HL-60 (cell line): ENCODE data around the gene SYNJ1.

ENCODE experiments used
- DNase-seq, 2 experiments: peaks; one replicate each; pipeline ENCODE4 v3.0.0-alpha.2; 2010 to 2020; ENCODE audit warnings: low read depth in 1 of 2, low spot score in 1 of 2
- H3K27ac ChIP-seq: fragments of 250-450 bp; sonication (Bioruptor Pico); replicated peaks from 2 replicates; pipeline ENCODE4 v1.5.1; 2020; ENCODE audit warnings: mild to moderate bottlenecking, moderate library complexity
- H3K27me3 ChIP-seq: fragments of 250-450 bp; sonication (Bioruptor Pico); 2 replicates; pipeline ENCODE4 v1.5.1; 2021; ENCODE audit warnings: mild to moderate bottlenecking, moderate library complexity; ENCODE audit not compliant: insufficient read depth, poor library complexity, severe bottlenecking
- H3K4me3 ChIP-seq: replicated peaks from 2 replicates; pipeline ENCODE4 v1.5.1; 2011; ENCODE audit warnings: mild to moderate bottlenecking, control low read depth, low read length; ENCODE audit not compliant: insufficient read depth
- GABPA ChIP-seq: IDR thresholded peaks from 2 replicates; pipeline ENCODE4 v1.6.1; 2012; ENCODE audit warnings: low read depth
- POLR2AphosphoS5 ChIP-seq: IDR thresholded peaks from 2 replicates; pipeline ENCODE4 v1.6.1; 2012; ENCODE audit warnings: low read depth
- SPI1 ChIP-seq: IDR thresholded peaks from 2 replicates; pipeline ENCODE4 v1.6.1; 2012; ENCODE audit warnings: low read depth, mild to moderate bottlenecking, borderline replicate concordance
- TF ChIP-seq, protein P1 (sequence below): IDR thresholded peaks from 2 replicates; pipeline ENCODE4 v1.6.1; 2012; ENCODE audit warnings: low read depth; ENCODE audit not compliant: insufficient replicate concordance
- TF ChIP-seq, protein P2 (sequence below): IDR thresholded peaks from one replicate; pipeline ENCODE4 v1.5.1; 2011; ENCODE audit warnings: low read length, control low read depth, inconsistent platforms; ENCODE audit not compliant: insufficient read depth

Gene SYNJ1

GRCh38 chr21:32772281-32773047 lies 44.7 kb upstream of the SYNJ1 start:
- TF ChIP-seq, protein P1, sequence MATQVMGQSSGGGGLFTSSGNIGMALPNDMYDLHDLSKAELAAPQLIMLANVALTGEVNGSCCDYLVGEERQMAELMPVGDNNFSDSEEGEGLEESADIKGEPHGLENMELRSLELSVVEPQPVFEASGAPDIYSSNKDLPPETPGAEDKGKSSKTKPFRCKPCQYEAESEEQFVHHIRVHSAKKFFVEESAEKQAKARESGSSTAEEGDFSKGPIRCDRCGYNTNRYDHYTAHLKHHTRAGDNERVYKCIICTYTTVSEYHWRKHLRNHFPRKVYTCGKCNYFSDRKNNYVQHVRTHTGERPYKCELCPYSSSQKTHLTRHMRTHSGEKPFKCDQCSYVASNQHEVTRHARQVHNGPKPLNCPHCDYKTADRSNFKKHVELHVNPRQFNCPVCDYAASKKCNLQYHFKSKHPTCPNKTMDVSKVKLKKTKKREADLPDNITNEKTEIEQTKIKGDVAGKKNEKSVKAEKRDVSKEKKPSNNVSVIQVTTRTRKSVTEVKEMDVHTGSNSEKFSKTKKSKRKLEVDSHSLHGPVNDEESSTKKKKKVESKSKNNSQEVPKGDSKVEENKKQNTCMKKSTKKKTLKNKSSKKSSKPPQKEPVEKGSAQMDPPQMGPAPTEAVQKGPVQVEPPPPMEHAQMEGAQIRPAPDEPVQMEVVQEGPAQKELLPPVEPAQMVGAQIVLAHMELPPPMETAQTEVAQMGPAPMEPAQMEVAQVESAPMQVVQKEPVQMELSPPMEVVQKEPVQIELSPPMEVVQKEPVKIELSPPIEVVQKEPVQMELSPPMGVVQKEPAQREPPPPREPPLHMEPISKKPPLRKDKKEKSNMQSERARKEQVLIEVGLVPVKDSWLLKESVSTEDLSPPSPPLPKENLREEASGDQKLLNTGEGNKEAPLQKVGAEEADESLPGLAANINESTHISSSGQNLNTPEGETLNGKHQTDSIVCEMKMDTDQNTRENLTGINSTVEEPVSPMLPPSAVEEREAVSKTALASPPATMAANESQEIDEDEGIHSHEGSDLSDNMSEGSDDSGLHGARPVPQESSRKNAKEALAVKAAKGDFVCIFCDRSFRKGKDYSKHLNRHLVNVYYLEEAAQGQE: no peak
- TF ChIP-seq, protein P2, sequence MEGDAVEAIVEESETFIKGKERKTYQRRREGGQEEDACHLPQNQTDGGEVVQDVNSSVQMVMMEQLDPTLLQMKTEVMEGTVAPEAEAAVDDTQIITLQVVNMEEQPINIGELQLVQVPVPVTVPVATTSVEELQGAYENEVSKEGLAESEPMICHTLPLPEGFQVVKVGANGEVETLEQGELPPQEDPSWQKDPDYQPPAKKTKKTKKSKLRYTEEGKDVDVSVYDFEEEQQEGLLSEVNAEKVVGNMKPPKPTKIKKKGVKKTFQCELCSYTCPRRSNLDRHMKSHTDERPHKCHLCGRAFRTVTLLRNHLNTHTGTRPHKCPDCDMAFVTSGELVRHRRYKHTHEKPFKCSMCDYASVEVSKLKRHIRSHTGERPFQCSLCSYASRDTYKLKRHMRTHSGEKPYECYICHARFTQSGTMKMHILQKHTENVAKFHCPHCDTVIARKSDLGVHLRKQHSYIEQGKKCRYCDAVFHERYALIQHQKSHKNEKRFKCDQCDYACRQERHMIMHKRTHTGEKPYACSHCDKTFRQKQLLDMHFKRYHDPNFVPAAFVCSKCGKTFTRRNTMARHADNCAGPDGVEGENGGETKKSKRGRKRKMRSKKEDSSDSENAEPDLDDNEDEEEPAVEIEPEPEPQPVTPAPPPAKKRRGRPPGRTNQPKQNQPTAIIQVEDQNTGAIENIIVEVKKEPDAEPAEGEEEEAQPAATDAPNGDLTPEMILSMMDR: no peak
- peak; percentile 75 for TF ChIP-seq SPI1
- H3K27me3 ChIP-seq: no peaks in the 10 kb centered on the region
- H3K4me3 ChIP-seq: peak overlapping the region; percentile 40
- peak; percentile 51 to 79 for DNase-seq
- peak overlapping the region; percentile 91 for H3K27ac ChIP-seq

- no peaks in the 10 kb centered on the region for H3K27me3 ChIP-seq
- DNase-seq: peak in 1 of 2 experiments; percentile 66
- TF ChIP-seq, protein P1: no peak
- TF ChIP-seq, protein P2: no peak
- TF ChIP-seq SPI1: no peak
- no peak for TF ChIP-seq GABPA
- no peak for TF ChIP-seq POLR2AphosphoS5
- peak overlapping the region; percentile 91 for H3K27ac ChIP-seq
- peak overlapping the region; percentile 90 for H3K4me3 ChIP-seq
Observed at GRCh38 chr21:32770871-32771523, 43.2 kb upstream of the SYNJ1 start.

- Histone ChIP-seq H3K27ac (no peak overlapping the region), H3K4me3 (no peak overlapping the region), H3K27me3 (no peaks in the 10 kb centered on the region)
- no peak for DNase-seq
- no peak for TF ChIP-seq GABPA
- no peak for TF ChIP-seq SPI1
- TF ChIP-seq, protein P1: no peak
- TF ChIP-seq POLR2AphosphoS5: no peak
- TF ChIP-seq, protein P2: no peak
Observed at GRCh38 chr21:32768530-32768929, 40.7 kb upstream of the SYNJ1 start.
